ENCODE data around the gene ILF3.

The ILF3 gene

DNA sequence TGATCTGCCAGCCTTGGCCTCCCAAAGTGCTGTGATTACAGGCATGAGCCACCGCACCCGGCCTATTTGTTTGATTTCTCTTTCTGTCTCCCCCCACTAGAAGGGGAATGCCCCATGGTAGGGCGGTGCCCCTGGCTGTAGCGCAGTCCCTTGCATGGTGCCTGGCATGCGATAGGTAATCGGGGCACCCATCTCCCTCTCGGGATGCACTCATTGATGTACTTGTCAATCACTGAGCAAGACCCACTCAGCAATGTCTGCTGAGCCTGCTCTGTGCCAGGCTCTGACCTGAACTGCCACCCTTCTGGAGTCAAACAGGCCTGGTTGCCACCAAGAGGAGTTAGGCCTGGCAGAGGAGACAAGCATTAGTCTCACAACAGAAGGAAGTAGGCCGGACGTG is 83.6 kb downstream of the ILF3 start:
- Histone ChIP-seq H3K36me3 (peaks cover 4% of the 10 kb centered on the region), H3K27me3 (no peaks in the 10 kb centered on the region), H3K4me3 (ENCODE audit: low read depth in 1 of 2, low read length in 1 of 2) (no peak overlapping the region), H3K4me1 (ENCODE audit: control insufficient read depth in 1 of 2, insufficient read depth in 1 of 2, low read depth in 1 of 2, low read length in 1 of 2) (peaks cover 56 to 71% of the 10 kb centered on the region in 2 experiments), H3K27ac (peak overlapping the region; percentile 73), H3K9me3 (no peaks in the 10 kb centered on the region)
- TF ChIP-seq, protein P1, sequence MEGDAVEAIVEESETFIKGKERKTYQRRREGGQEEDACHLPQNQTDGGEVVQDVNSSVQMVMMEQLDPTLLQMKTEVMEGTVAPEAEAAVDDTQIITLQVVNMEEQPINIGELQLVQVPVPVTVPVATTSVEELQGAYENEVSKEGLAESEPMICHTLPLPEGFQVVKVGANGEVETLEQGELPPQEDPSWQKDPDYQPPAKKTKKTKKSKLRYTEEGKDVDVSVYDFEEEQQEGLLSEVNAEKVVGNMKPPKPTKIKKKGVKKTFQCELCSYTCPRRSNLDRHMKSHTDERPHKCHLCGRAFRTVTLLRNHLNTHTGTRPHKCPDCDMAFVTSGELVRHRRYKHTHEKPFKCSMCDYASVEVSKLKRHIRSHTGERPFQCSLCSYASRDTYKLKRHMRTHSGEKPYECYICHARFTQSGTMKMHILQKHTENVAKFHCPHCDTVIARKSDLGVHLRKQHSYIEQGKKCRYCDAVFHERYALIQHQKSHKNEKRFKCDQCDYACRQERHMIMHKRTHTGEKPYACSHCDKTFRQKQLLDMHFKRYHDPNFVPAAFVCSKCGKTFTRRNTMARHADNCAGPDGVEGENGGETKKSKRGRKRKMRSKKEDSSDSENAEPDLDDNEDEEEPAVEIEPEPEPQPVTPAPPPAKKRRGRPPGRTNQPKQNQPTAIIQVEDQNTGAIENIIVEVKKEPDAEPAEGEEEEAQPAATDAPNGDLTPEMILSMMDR (IDR thresholded peaks at IDR 0.05): no peak

DNA sequence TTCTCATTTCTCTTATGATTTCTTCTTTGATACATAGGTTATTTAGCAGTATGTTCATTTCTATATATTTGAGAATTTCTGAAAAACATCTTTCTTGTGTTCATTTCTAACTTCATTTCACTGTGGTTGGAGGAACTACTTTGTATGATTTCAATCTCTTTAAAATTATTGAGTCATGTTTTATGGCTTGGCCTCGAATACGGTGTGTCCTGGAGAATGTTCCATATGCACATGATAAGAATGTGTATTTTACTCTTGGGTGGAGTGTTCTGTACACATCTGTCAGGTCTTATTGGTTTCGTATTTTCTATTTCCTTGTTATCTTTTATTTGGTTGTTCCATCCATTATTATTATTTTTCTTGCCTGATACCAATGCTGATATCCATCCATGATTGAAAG is 86.7 kb downstream of the ILF3 start:
- peaks cover 49 to 66% of the 10 kb centered on the region in 2 experiments for H3K4me1 ChIP-seq (ENCODE audit: control insufficient read depth in 1 of 2, insufficient read depth in 1 of 2, low read depth in 1 of 2, low read length in 1 of 2)
- H3K9me3 ChIP-seq: no peaks in the 10 kb centered on the region
- H3K36me3 ChIP-seq: peaks cover 4% of the 10 kb centered on the region
- H3K27ac ChIP-seq: peak overlapping the region; percentile 39
- H3K4me3 ChIP-seq (ENCODE audit: low read depth in 1 of 2, low read length in 1 of 2): no peak overlapping the region
- H3K27me3 ChIP-seq: no peaks in the 10 kb centered on the region
- TF ChIP-seq, protein P1 (IDR thresholded peaks at IDR 0.05): no peak

All from neutrophil (primary cell).